Omental fat pad (tissue), 4 donors: Measurements from ENCODE around the gene ALDH3B2. TPM values are rescaled to one million over a fixed set of nuclear protein-coding genes. Genes with fewer than 3 reads are reported as not detected.
A peak's percentile ranks its signal among the peaks of the same experiment; 100 is the strongest.

Source experiments
- ATAC-seq: fragments of 150-250 bp; one replicate; pipeline ENCODE4 v1.9.1; 2016; ENCODE audit warnings: mild to moderate bottlenecking, moderate library complexity; ENCODE audit not compliant: low FRiP score
- DNase-seq: peaks from one replicate; pipeline ENCODE4 v3.0.0-alpha.2; 2019; ENCODE audit warnings: low spot score
- total RNA-seq, 4 donors: library from RNA; depleted of rRNA; stranded (reverse); fragments of >200 nt; gene quantifications; one replicate each; pipeline ENCODE4 v1.1.0, GENCODE V29; 2016
- TF ChIP-seq, protein P1 (sequence below), 3 donors: fragments of 450-650 bp; IDR thresholded peaks; one replicate each; pipeline ENCODE4 v1.5.1; 2016 to 2017; ENCODE audit warnings: antibody characterized with exemption in 3 of 3, mild to moderate bottlenecking in 3 of 3, moderate library complexity in 2 of 3

ALDH3B2 gene
- total RNA-seq, 4 donors from 2014 or later = not detected

DNA sequence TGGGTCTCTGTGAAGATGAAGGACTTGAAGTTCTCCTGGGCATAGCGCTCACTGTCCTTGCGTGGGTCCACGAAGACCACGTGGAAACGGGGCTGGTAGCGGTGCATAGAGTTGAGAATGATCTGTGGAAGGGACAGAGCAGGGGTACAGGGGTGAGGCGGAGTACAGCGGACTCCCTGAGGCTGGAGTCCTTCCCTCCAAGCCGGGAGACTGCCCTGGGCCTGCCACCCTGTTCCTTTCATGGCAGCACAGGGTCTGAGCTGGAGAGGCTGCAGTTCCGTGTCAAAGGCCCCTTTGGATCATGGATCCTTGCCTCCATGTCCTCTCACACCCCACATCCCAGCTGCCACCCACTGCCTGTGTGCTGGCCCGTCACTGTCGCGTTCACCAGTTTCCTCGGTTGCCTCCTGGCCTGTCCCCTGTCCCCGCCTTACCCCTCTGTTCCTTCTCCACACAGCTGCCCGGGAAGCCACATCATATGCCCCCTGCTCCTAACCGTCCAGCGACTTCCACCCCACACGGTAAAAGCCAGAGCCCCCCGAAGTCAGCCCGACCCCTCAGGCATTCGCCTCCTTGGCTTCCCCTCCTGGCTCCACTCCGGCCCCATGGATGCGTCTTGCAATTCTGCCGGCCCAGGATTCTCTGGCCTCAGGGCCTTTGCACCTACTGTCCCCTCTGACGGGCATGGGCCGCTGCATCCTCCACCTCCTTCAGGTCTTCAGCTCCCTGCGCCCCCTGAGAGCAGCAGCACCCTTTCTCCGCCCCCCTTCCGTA is 41.3 kb downstream of the ALDH3B2 start:
- DNase-seq (no peak), ATAC-seq (no peak)
- TF ChIP-seq, protein P1, sequence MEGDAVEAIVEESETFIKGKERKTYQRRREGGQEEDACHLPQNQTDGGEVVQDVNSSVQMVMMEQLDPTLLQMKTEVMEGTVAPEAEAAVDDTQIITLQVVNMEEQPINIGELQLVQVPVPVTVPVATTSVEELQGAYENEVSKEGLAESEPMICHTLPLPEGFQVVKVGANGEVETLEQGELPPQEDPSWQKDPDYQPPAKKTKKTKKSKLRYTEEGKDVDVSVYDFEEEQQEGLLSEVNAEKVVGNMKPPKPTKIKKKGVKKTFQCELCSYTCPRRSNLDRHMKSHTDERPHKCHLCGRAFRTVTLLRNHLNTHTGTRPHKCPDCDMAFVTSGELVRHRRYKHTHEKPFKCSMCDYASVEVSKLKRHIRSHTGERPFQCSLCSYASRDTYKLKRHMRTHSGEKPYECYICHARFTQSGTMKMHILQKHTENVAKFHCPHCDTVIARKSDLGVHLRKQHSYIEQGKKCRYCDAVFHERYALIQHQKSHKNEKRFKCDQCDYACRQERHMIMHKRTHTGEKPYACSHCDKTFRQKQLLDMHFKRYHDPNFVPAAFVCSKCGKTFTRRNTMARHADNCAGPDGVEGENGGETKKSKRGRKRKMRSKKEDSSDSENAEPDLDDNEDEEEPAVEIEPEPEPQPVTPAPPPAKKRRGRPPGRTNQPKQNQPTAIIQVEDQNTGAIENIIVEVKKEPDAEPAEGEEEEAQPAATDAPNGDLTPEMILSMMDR (IDR thresholded peaks at IDR 0.05) = no peak

DNA sequence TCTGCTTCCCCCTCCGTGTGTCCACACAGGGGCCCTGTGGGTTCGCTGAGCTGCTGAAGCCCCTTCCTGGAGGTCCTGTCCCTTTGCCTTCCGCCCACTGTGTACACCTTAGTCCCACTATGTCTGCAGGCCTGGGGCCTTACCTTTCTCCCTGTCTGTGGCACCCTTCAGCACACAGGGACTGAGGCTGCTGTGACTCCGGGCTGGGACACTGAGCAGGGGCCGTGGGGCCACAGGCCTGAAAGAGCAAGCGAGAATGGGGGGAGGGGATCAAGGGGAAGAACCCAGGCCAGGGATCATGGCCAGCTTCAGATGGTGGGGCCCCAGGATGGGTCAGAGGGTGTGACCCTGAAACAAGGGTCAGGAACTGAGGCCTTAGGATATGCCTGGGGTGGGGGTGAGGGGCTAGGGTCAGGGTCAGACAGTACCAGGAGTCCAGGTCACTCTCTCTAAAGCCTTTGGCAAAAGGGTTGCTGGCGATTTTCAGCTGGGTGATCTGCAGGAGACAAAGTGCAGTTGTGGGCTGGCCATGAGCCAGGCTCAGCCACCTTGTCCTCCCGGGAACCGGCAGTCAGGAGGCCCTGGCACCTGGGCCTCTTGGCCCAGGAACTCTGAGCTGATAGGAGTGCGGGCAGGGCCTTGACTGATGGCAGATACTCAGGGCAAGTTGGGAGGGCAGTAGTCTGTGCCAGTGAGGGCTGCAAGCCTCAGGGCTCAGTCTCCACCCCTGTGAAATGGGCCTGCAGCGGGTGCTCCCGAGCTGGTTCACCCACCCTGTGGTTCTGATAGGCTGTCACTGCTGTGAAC is 42.0 kb downstream of the ALDH3B2 start:
- TF ChIP-seq, protein P1 (IDR thresholded peaks at IDR 0.05) = no peak
- ATAC-seq = no peak
- no peak for DNase-seq

DNA sequence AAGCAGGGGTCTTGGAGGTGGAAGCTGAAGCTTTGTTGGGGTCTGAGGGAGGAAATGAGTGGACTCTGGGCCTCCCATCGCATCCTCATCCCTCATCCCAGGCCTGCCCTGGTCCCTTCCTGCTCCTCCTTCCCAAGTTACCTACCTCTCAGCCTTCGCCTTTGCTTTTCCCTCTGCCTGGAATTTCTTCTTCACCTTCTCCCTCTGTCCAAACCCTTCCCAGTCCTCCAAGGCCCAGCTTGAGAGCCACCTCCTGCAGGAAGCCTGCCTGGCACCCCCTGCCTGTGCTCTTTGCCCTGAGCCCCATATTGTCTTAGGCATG is 42.6 kb downstream of the ALDH3B2 start:
- ATAC-seq (no peak), DNase-seq (no peak)
- TF ChIP-seq, protein P1 (IDR thresholded peaks at IDR 0.05) = no peak

DNA sequence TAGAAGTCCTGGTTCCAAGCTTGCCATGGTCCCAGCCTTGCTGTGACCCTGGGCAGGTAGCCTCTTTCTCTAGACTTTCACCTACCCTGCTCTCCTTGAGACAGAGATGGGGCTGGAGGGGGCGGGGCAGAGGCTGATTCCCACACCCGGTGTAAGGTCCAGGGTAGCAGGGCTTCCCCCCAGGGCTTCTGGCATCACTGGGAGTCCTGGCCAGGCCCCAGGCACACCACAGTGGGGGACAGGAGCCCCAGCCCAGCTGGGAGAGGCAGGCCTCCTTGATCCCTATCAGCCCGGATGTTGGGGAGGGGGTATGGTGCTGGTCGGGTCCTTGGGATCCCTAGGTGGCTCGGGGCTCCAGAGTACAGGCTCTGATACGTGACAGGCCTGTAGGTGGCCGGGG is 43.0 kb downstream of the ALDH3B2 start:
- DNase-seq (no peak), ATAC-seq (no peak)
- TF ChIP-seq, protein P1 (IDR thresholded peaks at IDR 0.05) = no peak

DNA sequence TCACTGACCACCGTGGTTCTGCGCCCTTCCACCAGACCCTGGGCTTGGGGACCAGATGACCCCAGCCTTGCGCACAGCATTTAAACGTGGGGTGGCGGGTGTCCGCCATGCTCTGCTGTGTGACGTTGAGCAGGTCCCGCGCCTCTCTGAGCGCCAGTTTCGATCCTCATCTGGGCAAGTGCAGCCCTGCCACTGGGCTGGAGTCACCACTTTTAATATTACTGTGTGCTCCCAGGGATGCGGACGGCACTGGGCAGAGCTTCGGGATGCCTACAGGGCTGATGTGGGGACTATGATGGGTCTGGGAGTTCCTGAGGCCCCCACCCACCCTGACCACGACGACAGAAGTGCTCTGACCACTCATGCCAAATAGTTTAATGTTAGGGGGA is 43.5 kb downstream of the ALDH3B2 start:
- no peak for ATAC-seq
- TF ChIP-seq, protein P1 (IDR thresholded peaks at IDR 0.05) = no peak
- DNase-seq = no peak

DNA sequence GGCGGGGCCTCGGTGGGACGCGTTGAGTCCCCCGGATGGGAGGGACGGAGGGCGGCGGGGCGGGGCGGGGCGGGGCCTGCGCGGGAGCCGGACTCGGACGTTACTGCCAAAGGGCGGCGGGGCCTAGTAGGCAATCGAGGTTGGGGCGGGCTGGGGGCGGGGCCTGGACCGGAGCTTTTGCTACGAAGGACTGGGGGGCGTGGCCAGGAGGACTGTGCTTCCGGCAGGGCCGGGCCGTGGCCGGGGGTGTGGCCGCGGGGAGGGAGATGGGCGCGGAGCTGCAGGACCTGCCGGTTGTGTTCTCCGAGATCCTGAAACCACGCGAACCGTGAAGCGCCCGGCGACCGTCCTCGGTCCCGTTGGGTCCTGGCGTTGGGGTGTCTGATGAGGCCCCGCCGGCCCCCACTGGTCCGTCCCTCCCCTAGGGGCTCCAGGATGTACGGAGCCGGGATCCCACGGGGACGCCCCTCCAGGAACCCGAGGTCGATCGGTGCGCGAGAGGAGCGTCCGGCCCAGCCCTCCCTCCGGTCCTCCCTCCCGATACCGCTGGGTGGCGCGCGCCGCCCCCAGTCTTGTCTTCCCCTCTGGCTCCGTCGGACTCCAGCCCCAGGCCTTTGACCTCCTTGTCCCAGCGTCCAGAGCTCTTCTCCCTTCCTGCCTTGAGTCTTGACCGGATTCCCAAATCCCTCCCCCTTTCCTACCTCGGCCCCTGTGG is 44.0 kb downstream of the ALDH3B2 start:
- ATAC-seq (peak; percentile 90), DNase-seq (peak; percentile 92)
- TF ChIP-seq, protein P1 (IDR thresholded peaks at IDR 0.05) = no peak
